IMR-90 (cell line): ENCODE data around the gene BOD1L1. TPM values are rescaled to one million over a fixed set of nuclear protein-coding genes. Genes with fewer than 3 reads are reported as not detected.

Experiments
- ATAC-seq: fragments of 200-7000 bp; cut with Tn5 transposase; 2 replicates; pipeline ENCODE4 v1.9.1; 2020; ENCODE audit warnings: low read depth, mild to moderate bottlenecking, moderate library complexity
- BruUV-seq: library from RNA; stranded (reverse); fragments of 400-500 nt; replicated peaks from 2 replicates; lab custom pipeline; 2021; lab: Mats Ljungman, UMichigan
- CTCF ChIA-PET: fragments of 300-600 bp; formaldehyde crosslinking; extraction: SDS; loops from one replicate; lab custom pipeline; 2021; ENCODE audit warnings: antibody characterized with exemption; lab: Yijun Ruan, JAX
- POLR2A ChIA-PET: fragments of 300-600 bp; sonication (Branson Sonifier 250); formaldehyde crosslinking; loops from one replicate; lab custom pipeline; 2022; ENCODE audit warnings: antibody characterized with exemption; ENCODE audit not compliant: unreplicated experiment; lab: Charles Lee
- DNase-seq: peaks from one replicate; pipeline ENCODE4 v3.0.0; 2013
- H2AFZ ChIP-seq: replicated peaks from 2 replicates; pipeline ENCODE3; 2013; ENCODE audit warnings: low read length, mild to moderate bottlenecking; ENCODE audit not compliant: poor library complexity
- H2AK5ac ChIP-seq: 2 replicates; pipeline ENCODE4 v1.6.1; 2013; ENCODE audit warnings: low read depth, low read length, inconsistent platforms
- H2AK9ac ChIP-seq: replicated peaks from 2 replicates; pipeline ENCODE3; 2013; ENCODE audit warnings: mild to moderate bottlenecking, low read depth, low read length, moderate library complexity; ENCODE audit not compliant: poor library complexity
- H2BK120ac ChIP-seq: 2 replicates; pipeline ENCODE4 v1.6.1; 2013; ENCODE audit warnings: low read depth, low read length, inconsistent platforms
- H2BK15ac ChIP-seq: 3 replicates; pipeline ENCODE4 v1.6.1; 2013; ENCODE audit warnings: low read depth, low read length, inconsistent platforms
- H2BK20ac ChIP-seq: 2 replicates; pipeline ENCODE4 v1.6.1; 2013; ENCODE audit warnings: low read depth, mild to moderate bottlenecking, inconsistent platforms, low read length, moderate library complexity
- H2BK5ac ChIP-seq: 2 replicates; pipeline ENCODE4 v1.6.1; 2013; ENCODE audit warnings: mild to moderate bottlenecking, low read depth, low read length, inconsistent platforms; ENCODE audit not compliant: poor library complexity, severe bottlenecking
- H3K14ac ChIP-seq: replicated peaks from 2 replicates; pipeline ENCODE4 v1.6.1; 2013; ENCODE audit warnings: low read depth, low read length, inconsistent platforms
- H3K18ac ChIP-seq: 2 replicates; pipeline ENCODE4 v1.6.1; 2013; ENCODE audit warnings: low read depth, low read length, control low read depth
- H3K23ac ChIP-seq: 2 replicates; pipeline ENCODE4 v1.6.1; 2013; ENCODE audit warnings: low read depth, low read length, inconsistent platforms
- H3K27ac ChIP-seq: 2 replicates; pipeline ENCODE4 v1.5.1; 2013; ENCODE audit warnings: mild to moderate bottlenecking, control low read depth, low read length; ENCODE audit not compliant: insufficient read depth
- H3K27me3 ChIP-seq: 2 replicates; pipeline ENCODE4 v1.6.1; 2013; ENCODE audit warnings: low read length; ENCODE audit not compliant: control insufficient read depth, insufficient read depth
- H3K36me3 ChIP-seq: 2 replicates; pipeline ENCODE4 v1.6.1; 2013; ENCODE audit warnings: low read length, mixed read lengths; ENCODE audit not compliant: control insufficient read depth, insufficient read depth
- H3K4ac ChIP-seq: 2 replicates; pipeline ENCODE4 v1.6.1; 2013; ENCODE audit warnings: low read depth, low read length, inconsistent platforms
- H3K4me1 ChIP-seq: 2 replicates; pipeline ENCODE4 v1.6.1; 2013; ENCODE audit warnings: low read length, mixed read lengths; ENCODE audit not compliant: control insufficient read depth, insufficient read depth
- H3K4me2 ChIP-seq: 2 replicates; pipeline ENCODE4 v1.6.1; 2013; ENCODE audit warnings: low read depth, mild to moderate bottlenecking, control low read depth, low read length, moderate library complexity
- H3K4me3 ChIP-seq: 2 replicates; pipeline ENCODE4 v1.5.1; 2013; ENCODE audit warnings: low read depth, mild to moderate bottlenecking, control low read depth, low read length, moderate library complexity; ENCODE audit not compliant: insufficient read depth
- H3K56ac ChIP-seq: 2 replicates; pipeline ENCODE4 v1.6.1; 2013; ENCODE audit warnings: low read length, inconsistent platforms; ENCODE audit not compliant: insufficient read depth; ENCODE audit errors: extremely low read depth
- H3K79me1 ChIP-seq, 2 experiments: 2 replicates each; pipeline ENCODE4 v1.6.1; 2013; ENCODE audit warnings: low read length in 2 of 2, inconsistent platforms in 1 of 2, low read depth in 1 of 2
- H3K9ac ChIP-seq: 2 replicates; pipeline ENCODE4 v1.6.1; 2013; ENCODE audit warnings: low read depth, low read length, control low read depth
- H3K9me1 ChIP-seq: 2 replicates; pipeline ENCODE4 v1.6.1; 2013; ENCODE audit warnings: low read length, inconsistent platforms; ENCODE audit not compliant: insufficient read depth
- H3K9me3 ChIP-seq: 2 replicates; pipeline ENCODE4 v1.6.1; 2013; ENCODE audit warnings: low read length; ENCODE audit not compliant: control insufficient read depth, insufficient read depth
- H4K20me1 ChIP-seq: 2 replicates; pipeline ENCODE4 v1.6.1; 2013; ENCODE audit warnings: low read length, inconsistent platforms; ENCODE audit not compliant: insufficient read depth
- H4K5ac ChIP-seq: 2 replicates; pipeline ENCODE4 v1.6.1; 2013; ENCODE audit warnings: mild to moderate bottlenecking, low read depth, low read length, control low read depth
- H4K8ac ChIP-seq, 2 experiments: 2 replicates each; pipeline ENCODE4 v1.6.1; 2013; ENCODE audit warnings: low read depth in 2 of 2, low read length in 2 of 2, control low read depth in 1 of 2, inconsistent platforms in 1 of 2
- H4K91ac ChIP-seq: 2 replicates; pipeline ENCODE4 v1.6.1; 2013; ENCODE audit warnings: low read depth, low read length, inconsistent platforms; ENCODE audit not compliant: insufficient read depth
- BHLHE40 ChIP-seq: fragments of 150-350 bp; IDR thresholded peaks from 2 replicates; pipeline ENCODE4 v1.6.1; 2016; ENCODE audit warnings: mild to moderate bottlenecking, low read depth, low read length
- CEBPB ChIP-seq: IDR thresholded peaks from 2 replicates; pipeline ENCODE4 v1.6.1; 2012; ENCODE audit warnings: low read depth, low read length, improper control_type of control experiment
- CHD1 ChIP-seq: IDR thresholded peaks from 2 replicates; pipeline ENCODE4 v1.6.1; 2012; ENCODE audit warnings: low read depth, low read length, improper control_type of control experiment
- FOS ChIP-seq: fragments of 150-350 bp; IDR thresholded peaks from 2 replicates; pipeline ENCODE4 v1.6.1; 2016; ENCODE audit warnings: low read depth, low read length
- MAFK ChIP-seq: IDR thresholded peaks from 2 replicates; pipeline ENCODE4 v1.6.1; 2012; ENCODE audit warnings: low read depth, low read length, improper control_type of control experiment
- MAZ ChIP-seq: IDR thresholded peaks from 2 replicates; pipeline ENCODE4 v1.6.1; 2012; ENCODE audit warnings: low read depth, mild to moderate bottlenecking, low read length, improper control_type of control experiment, moderate library complexity, borderline replicate concordance
- MXI1 ChIP-seq: IDR thresholded peaks from 2 replicates; pipeline ENCODE4 v1.6.1; 2012; ENCODE audit warnings: low read depth, mild to moderate bottlenecking, low read length, moderate library complexity, borderline replicate concordance
- NFE2L2 ChIP-seq: fragments of 150-350 bp; IDR thresholded peaks from 2 replicates; pipeline ENCODE4 v1.6.1; 2016; ENCODE audit warnings: low read depth, mild to moderate bottlenecking, low read length
- POLR2A ChIP-seq: IDR thresholded peaks from 2 replicates; pipeline ENCODE4 v1.6.1; 2012; ENCODE audit warnings: mild to moderate bottlenecking, low read depth, low read length
- RAD21 ChIP-seq: IDR thresholded peaks from 2 replicates; pipeline ENCODE4 v1.6.1; 2012; ENCODE audit warnings: low read length, improper control_type of control experiment
- RCOR1 ChIP-seq: IDR thresholded peaks from 2 replicates; pipeline ENCODE4 v1.6.1; 2012; ENCODE audit warnings: mild to moderate bottlenecking, low read length, improper control_type of control experiment; ENCODE audit not compliant: insufficient replicate concordance
- RFX5 ChIP-seq: IDR thresholded peaks from 2 replicates; pipeline ENCODE4 v1.8.0; 2012; ENCODE audit warnings: low read depth, mild to moderate bottlenecking, low read length, moderate library complexity
- SMC3 ChIP-seq: fragments of 150-350 bp; IDR thresholded peaks from 2 replicates; pipeline ENCODE4 v1.6.1; 2016; ENCODE audit warnings: low read depth, mild to moderate bottlenecking, antibody characterized with exemption, low read length, moderate library complexity
- WGBS, 2 experiments: methylation state at CpG; one replicate each; pipeline versions ENCODE4 v1.1.5 to v1.1.7; 2013; ENCODE audit warnings: missing lambda C conversion rate in 2 of 2; ENCODE audit not compliant: insufficient read length in 1 of 2; ENCODE audit errors: extremely low coverage in 2 of 2; 5-methylcytosine and 5-hydroxymethylcytosine counted together
- dilution Hi-C: fragments of 300-500 bp; cut with HindIII; formaldehyde crosslinking; loops from one replicate; pipeline ENCODE4 v1.14.3; 2018; ENCODE audit warnings: low sequenced_read_pairs; ENCODE audit not compliant: unreplicated experiment
- in situ Hi-C: fragments of 300-500 bp; cut with MboI; formaldehyde crosslinking; loops from 3 replicates; pipeline ENCODE4 v1.14.3; 2019; ENCODE audit warnings: low sequenced_read_pairs, inconsistent platforms, mixed read lengths
- intact Hi-C: fragments of 100-400 bp; cut with micrococcal nuclease; formaldehyde crosslinking; loops from 2 replicates; pipeline ENCODE4 v1.10.0; 2022
- polyA plus RNA-seq, 3 experiments: library from polyadenylated mRNA; depleted of rRNA; stranded (reverse); fragments of >200 nt; gene quantifications; 2 replicates each; pipeline ENCODE4 v1.2.3, GENCODE V29; 2012; ENCODE audit warnings: low replicate concordance in 1 of 3
- total RNA-seq: library from RNA; depleted of rRNA; stranded (reverse); fragments of >200 nt; gene quantifications from 2 replicates; pipeline ENCODE4 v1.2.3, GENCODE V29; 2012
- TF ChIP-seq, protein P1 (sequence below): fragments of 150-350 bp; IDR thresholded peaks from 2 replicates; pipeline ENCODE4 v1.6.1; 2016; ENCODE audit warnings: low read depth, mild to moderate bottlenecking, low read length, moderate library complexity, borderline replicate concordance
- TF ChIP-seq, protein P2 (sequence below): conservative IDR thresholded peaks from 2 replicates; pipeline ENCODE4 v1.5.1; 2012; ENCODE audit warnings: mild to moderate bottlenecking, low read depth, low read length, improper control_type of control experiment
- TF ChIP-seq, protein P3 (sequence below): fragments of 150-350 bp; IDR thresholded peaks from 2 replicates; pipeline ENCODE4 v1.6.1; 2017; ENCODE audit warnings: mild to moderate bottlenecking, antibody characterized with exemption, low read length, low read depth

BOD1L1 gene
- total and polyA plus RNA-seq, 2 of the 4 experiments (the other 2 are of a cell fraction): 13.5 to 26.9 TPM

DNA sequence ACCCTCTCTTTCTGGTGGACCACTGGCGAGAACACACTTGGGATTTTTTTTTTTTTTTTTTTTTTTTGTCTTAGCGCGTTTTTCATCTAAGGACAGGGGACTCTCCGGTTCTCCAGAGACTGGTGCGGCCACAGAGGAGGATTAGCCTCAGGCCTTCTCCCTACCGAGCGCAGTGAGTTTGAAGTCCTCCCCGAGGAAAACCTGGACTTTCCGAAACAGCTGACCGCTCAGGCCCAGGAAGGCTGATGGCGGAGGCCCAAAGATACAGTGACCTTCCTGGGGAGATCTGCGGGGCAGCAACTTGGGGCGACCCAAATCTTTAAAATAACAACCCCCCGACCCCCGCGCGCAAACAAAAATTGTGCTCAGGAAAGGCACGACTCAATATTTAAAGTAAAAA, 92.4 kb downstream of the BOD1L1 start:
- no peaks in the 10 kb centered on the region for H3K79me1 ChIP-seq
- POLR2A ChIA-PET: no interaction called here
- no peak overlapping the region for H2BK120ac ChIP-seq
- H2BK20ac ChIP-seq: no peak overlapping the region
- no peak overlapping the region for H4K8ac ChIP-seq
- no peak overlapping the region for H4K91ac ChIP-seq
- in situ Hi-C loops (no loop called here), intact Hi-C loops (no loop called here), dilution Hi-C loops (no loop called here)
- DNase-seq: no peak
- no peak overlapping the region for H3K9ac ChIP-seq
- BruUV-seq: no TSS peak
- H3K27ac ChIP-seq: no peak overlapping the region
- ATAC-seq: no peak
- H2AK9ac ChIP-seq: no peak overlapping the region
- no peaks in the 10 kb centered on the region for H3K9me1 ChIP-seq
- H3K4ac ChIP-seq: no peak overlapping the region
- H3K27me3 ChIP-seq: peaks cover 96% of the 10 kb centered on the region
- no peaks in the 10 kb centered on the region for H3K36me3 ChIP-seq
- no peak overlapping the region for H3K14ac ChIP-seq
- H3K4me1 ChIP-seq: no peaks in the 10 kb centered on the region
- no peak overlapping the region for H2AK5ac ChIP-seq
- no peak overlapping the region for H3K4me3 ChIP-seq
- H2AFZ ChIP-seq: peak overlapping the region; percentile 49
- H3K4me2 ChIP-seq: no peak overlapping the region
- H2BK15ac ChIP-seq: no peak overlapping the region
- H4K5ac ChIP-seq: no peak overlapping the region
- no peaks in the 10 kb centered on the region for H4K20me1 ChIP-seq
- WGBS, 2 experiments: 12% methylated on average over 5 of the region's 18 CpGs; no CpG with 5 or more reads in 1 of the 2 experiments
- no peak overlapping the region for H3K23ac ChIP-seq
- no peak overlapping the region for H3K56ac ChIP-seq
- H3K9me3 ChIP-seq: peaks cover 15% of the 10 kb centered on the region
- TF ChIP-seq RCOR1: no peak
- no peak for TF ChIP-seq BHLHE40
- no peak for TF ChIP-seq MXI1
- TF ChIP-seq, protein P1, sequence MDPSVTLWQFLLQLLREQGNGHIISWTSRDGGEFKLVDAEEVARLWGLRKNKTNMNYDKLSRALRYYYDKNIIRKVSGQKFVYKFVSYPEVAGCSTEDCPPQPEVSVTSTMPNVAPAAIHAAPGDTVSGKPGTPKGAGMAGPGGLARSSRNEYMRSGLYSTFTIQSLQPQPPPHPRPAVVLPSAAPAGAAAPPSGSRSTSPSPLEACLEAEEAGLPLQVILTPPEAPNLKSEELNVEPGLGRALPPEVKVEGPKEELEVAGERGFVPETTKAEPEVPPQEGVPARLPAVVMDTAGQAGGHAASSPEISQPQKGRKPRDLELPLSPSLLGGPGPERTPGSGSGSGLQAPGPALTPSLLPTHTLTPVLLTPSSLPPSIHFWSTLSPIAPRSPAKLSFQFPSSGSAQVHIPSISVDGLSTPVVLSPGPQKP: no peak
- TF ChIP-seq RFX5: no peak
- TF ChIP-seq FOS: no peak
- TF ChIP-seq MAFK: no peak
- no peak for TF ChIP-seq CHD1
- TF ChIP-seq, protein P2, sequence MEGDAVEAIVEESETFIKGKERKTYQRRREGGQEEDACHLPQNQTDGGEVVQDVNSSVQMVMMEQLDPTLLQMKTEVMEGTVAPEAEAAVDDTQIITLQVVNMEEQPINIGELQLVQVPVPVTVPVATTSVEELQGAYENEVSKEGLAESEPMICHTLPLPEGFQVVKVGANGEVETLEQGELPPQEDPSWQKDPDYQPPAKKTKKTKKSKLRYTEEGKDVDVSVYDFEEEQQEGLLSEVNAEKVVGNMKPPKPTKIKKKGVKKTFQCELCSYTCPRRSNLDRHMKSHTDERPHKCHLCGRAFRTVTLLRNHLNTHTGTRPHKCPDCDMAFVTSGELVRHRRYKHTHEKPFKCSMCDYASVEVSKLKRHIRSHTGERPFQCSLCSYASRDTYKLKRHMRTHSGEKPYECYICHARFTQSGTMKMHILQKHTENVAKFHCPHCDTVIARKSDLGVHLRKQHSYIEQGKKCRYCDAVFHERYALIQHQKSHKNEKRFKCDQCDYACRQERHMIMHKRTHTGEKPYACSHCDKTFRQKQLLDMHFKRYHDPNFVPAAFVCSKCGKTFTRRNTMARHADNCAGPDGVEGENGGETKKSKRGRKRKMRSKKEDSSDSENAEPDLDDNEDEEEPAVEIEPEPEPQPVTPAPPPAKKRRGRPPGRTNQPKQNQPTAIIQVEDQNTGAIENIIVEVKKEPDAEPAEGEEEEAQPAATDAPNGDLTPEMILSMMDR: no peak
- no peak for TF ChIP-seq NFE2L2
- TF ChIP-seq, protein P3, sequence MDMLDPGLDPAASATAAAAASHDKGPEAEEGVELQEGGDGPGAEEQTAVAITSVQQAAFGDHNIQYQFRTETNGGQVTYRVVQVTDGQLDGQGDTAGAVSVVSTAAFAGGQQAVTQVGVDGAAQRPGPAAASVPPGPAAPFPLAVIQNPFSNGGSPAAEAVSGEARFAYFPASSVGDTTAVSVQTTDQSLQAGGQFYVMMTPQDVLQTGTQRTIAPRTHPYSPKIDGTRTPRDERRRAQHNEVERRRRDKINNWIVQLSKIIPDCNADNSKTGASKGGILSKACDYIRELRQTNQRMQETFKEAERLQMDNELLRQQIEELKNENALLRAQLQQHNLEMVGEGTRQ: no peak
- TF ChIP-seq MAZ: no peak
- TF ChIP-seq RAD21: no peak
- no peak for TF ChIP-seq CEBPB
- TF ChIP-seq SMC3: no peak
- no peak for TF ChIP-seq POLR2A
- H2BK5ac ChIP-seq: no peak overlapping the region
- CTCF ChIA-PET: interaction anchor here (0.7 kb wide), 1 partner anchor 1638 kb away, joined by 4 read pairs; no protein-coding TSS in a partner anchor
- H3K18ac ChIP-seq: no peak overlapping the region
